GM12872 (cell line): ENCODE measurements around the gene CIROP.

Experiments used
- TF ChIP-seq, protein P1 (sequence below): IDR thresholded peaks from 3 replicates; pipeline ENCODE4 v1.5.1; 2011; ENCODE audit warnings: low read depth, mild to moderate bottlenecking, low read length, moderate library complexity; ENCODE audit not compliant: insufficient read depth

The CIROP gene

DNA sequence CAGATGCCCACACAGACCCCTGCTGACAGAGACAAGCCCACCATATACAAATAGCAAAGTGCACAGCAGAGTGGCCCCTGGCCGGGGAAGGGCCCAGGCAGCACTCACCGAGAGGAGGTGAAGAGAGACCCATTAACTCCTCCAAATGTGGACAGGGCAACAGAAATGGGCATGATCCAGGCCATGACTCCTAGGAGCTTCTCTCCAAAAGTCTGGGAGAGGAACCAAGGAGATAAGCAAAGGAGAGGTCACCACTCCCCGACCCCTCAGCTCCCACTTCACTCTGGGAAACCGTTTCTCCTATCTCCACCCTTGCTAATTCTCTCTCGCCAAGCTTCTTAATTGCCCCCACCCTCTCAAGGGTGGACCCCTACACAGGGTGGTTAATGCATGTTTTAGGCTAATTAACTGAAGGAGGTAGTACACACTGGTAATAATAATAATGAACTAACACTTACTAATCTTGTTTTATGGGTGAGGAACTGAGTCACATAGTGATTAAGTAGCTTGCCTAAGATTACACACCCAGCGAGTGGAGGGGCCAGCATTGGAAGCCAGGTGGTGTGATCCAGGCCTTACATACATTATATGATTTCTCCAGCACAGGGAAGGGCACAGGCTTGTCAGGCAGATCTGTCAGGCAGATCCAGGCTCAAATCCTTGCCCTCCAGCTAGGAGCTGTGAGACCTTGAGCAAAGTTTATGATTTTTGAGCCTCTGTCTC is 33.2 kb upstream of the CIROP start:
- TF ChIP-seq, protein P1, sequence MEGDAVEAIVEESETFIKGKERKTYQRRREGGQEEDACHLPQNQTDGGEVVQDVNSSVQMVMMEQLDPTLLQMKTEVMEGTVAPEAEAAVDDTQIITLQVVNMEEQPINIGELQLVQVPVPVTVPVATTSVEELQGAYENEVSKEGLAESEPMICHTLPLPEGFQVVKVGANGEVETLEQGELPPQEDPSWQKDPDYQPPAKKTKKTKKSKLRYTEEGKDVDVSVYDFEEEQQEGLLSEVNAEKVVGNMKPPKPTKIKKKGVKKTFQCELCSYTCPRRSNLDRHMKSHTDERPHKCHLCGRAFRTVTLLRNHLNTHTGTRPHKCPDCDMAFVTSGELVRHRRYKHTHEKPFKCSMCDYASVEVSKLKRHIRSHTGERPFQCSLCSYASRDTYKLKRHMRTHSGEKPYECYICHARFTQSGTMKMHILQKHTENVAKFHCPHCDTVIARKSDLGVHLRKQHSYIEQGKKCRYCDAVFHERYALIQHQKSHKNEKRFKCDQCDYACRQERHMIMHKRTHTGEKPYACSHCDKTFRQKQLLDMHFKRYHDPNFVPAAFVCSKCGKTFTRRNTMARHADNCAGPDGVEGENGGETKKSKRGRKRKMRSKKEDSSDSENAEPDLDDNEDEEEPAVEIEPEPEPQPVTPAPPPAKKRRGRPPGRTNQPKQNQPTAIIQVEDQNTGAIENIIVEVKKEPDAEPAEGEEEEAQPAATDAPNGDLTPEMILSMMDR: no peak

GRCh38 chr14:23137192-23137812 is 32.5 kb upstream of the CIROP start:
- TF ChIP-seq, protein P1: no peak

DNA sequence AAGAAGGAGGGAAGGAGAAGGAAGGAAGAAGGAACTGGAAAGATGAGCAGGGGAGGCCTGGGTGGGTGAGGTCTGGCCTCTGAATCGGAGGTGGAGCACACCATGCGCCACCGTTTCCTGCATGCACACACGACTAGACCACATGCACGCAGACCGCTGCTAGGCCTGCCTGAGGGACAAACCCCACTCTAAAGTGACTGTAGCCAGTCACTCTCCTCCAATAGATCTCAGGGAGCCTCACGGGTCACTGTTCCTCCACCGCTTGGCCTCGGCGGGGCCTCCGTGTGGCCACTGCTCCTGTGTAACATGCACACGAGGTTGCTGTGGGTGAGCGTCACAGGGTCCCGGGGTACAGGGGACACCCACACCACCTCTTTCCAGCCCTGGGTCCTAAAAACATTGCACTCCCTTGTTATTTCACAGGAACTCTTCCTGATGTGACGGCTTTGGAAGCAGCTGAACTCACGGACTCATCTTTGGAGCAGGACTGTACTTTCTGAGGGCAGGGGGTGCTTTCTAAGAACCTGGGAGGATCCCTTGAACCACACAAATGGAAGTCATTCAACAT is 31.9 kb upstream of the CIROP start:
- TF ChIP-seq, protein P1: no peak

DNA sequence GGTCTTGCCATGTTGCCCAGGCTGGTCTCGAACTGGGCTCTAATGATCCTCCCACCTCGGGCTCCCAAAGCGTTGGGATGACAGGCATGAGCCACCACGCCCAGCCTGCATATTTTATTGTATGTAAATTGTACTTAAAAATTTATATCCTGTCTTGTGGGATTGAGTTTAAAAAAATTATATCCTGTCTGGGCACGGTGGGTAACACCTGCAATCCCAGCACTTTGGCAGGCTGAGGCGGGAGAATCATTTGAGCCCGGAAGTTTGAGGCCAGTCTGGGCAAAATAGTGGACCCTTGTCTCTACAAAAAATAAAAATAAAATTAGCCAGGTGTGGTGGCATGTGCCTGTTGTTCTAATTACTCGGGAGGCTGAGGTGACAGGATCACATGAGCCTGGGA is 28.2 kb upstream of the CIROP start:
- TF ChIP-seq, protein P1: no peak

DNA sequence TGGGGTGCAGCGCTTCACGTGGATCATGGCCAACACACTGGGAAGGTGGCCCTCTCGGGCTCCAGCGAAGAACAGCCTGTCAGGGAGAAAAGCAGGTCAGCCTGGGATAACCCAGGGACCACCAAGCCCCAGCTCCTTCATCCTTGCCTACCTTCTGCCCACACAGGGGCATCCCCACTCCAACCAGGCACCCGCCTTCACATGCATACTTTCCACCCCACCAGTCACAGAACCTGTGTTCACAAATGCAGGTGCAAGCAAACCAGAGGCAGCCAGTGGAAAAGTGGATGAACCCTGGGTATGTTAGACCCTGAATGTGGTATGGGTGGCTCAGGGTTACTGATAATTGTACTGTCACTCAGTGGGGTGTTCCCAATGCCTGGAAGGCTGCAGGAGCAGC is 26.7 kb upstream of the CIROP start:
- TF ChIP-seq, protein P1: no peak

- TF ChIP-seq, protein P1: no peak
Measured at GRCh38 chr14:23130871-23131270, 26.1 kb upstream of the CIROP start.

GRCh38 chr14:23129759-23130316 is 25.0 kb upstream of the CIROP start:
- TF ChIP-seq, protein P1: no peak
